Head of caudate nucleus (tissue), 42 donors: ENCODE measurements around the gene POLR3F.

Experiments
- DNase-seq, 42 donors: peaks; one replicate each; pipeline versions ENCODE4 v3.0.0 to v3.0.0-alpha.2; 2020 to 2021; ENCODE audit warnings: mixed read lengths in 7 of 42
- intact Hi-C: fragments of 100-400 bp; cut with DNase I; formaldehyde crosslinking; loops from one replicate; pipeline ENCODE4 v1.15.0; 2022

The POLR3F gene

GRCh38 chr20:18466894-18467730, at the start of gene POLR3F, which contains the start of gene DZANK1:
TSS of gene POLR3F (plus strand) at chr20:18467390. CDS start at chr20:18467507, 117 bp downstream.
TSS of gene DZANK1 (minus strand) at chr20:18467030. CDS start at chr20:18465358, 1,672 bp downstream.
- peak; percentile 94 to 99 (median 98) for DNase-seq
- intact Hi-C loops = loop anchor here (5.0 to 10.0 kb wide), 2 partner anchors 40 to 108 kb away; partner anchors contain the start of gene SEC23B

GRCh38 chr20:18421608-18422007, 45.6 kb upstream of the POLR3F start:
- no peak for DNase-seq
- intact Hi-C loops = no loop called here

- intact Hi-C loops = no loop called here
- DNase-seq = no peak
Measured at GRCh38 chr20:18427214-18427613, 40.0 kb upstream of the POLR3F start.

- no peak for DNase-seq
- intact Hi-C loops = no loop called here
Measured at GRCh38 chr20:18428490-18429173, 38.6 kb upstream of the POLR3F start.

GRCh38 chr20:18430172-18430826, 36.9 kb upstream of the POLR3F start:
- no peak for DNase-seq
- intact Hi-C loops = no loop called here

GRCh38 chr20:18431206-18431605, 36.0 kb upstream of the POLR3F start:
- intact Hi-C loops = no loop called here
- DNase-seq = no peak

- DNase-seq = no peak
- intact Hi-C loops = no loop called here
Measured at GRCh38 chr20:18436847-18437246, 30.3 kb upstream of the POLR3F start.

- no peak for DNase-seq
- intact Hi-C loops = no loop called here
Measured at GRCh38 chr20:18440403-18440802, 26.8 kb upstream of the POLR3F start.

GRCh38 chr20:18443886-18444285, 23.3 kb upstream of the POLR3F start:
- intact Hi-C loops = no loop called here
- no peak for DNase-seq

GRCh38 chr20:18456600-18456999, 10.6 kb upstream of the POLR3F start:
- intact Hi-C loops = no loop called here

GRCh38 chr20:18465536-18466200, 1.5 kb upstream of the POLR3F start:
- intact Hi-C loops = loop anchor here (5.0 to 10.0 kb wide), 2 partner anchors 42 to 109 kb away; partner anchors contain the start of gene SEC23B

More at GRCh38 chr20:18456600-18456999, 10.6 kb upstream of the POLR3F start:
- DNase-seq = no peak

GRCh38 chr20:18466574-18466893, 656 bp upstream of the POLR3F start:
- intact Hi-C loops = loop anchor here (5.0 to 10.0 kb wide), 2 partner anchors 41 to 108 kb away; partner anchors contain the start of gene SEC23B
- DNase-seq = no peak

More at GRCh38 chr20:18465536-18466200, 1.5 kb upstream of the POLR3F start:
- DNase-seq = no peak

GRCh38 chr20:18477218-18477617, 10.0 kb downstream of the POLR3F start:
- DNase-seq = no peak
- intact Hi-C loops = no loop called here

- DNase-seq = no peak
- intact Hi-C loops = no loop called here
Measured at GRCh38 chr20:18477821-18478220, 10.6 kb downstream of the POLR3F start.

GRCh38 chr20:18481596-18481995, 14.4 kb downstream of the POLR3F start:
- intact Hi-C loops = no loop called here
- DNase-seq = no peak

GRCh38 chr20:18488301-18488700, 21.1 kb downstream of the POLR3F start:
- DNase-seq = no peak
- intact Hi-C loops = no loop called here

- no peak for DNase-seq
- intact Hi-C loops = no loop called here
Measured at GRCh38 chr20:18496042-18496441, 28.9 kb downstream of the POLR3F start.

GRCh38 chr20:18496740-18497592, 29.8 kb downstream of the POLR3F start, which contains the start of gene RBBP9:
TSS of gene RBBP9 (minus strand) at chr20:18497225. CDS start at chr20:18497167, 58 bp downstream.
- peak; percentile 71 to 97 (median 91) for DNase-seq
- intact Hi-C loops = no loop called here
